GM21423 (cell line): ENCODE results near the gene PPARA.

Experiments used
- ATAC-seq: cut with Tn5 transposase; IDR thresholded peaks from one replicate; pipeline ENCODE4 v1.9.1; 2021; ENCODE audit warnings: mild to moderate bottlenecking, moderate library complexity; ENCODE audit not compliant: unreplicated experiment

The PPARA gene

GRCh38 chr22:46150034-46150654 is at the start of gene PPARA:
TSS of gene PPARA (plus strand) at chr22:46150526. CDS start at chr22:46198384, 47,858 bp downstream.
- ATAC-seq = peak; percentile 69

- no peak for ATAC-seq
Observed at GRCh38 chr22:46102159-46102558, 48.2 kb upstream of the PPARA start.

GRCh38 chr22:46102752-46103151 is 47.6 kb upstream of the PPARA start:
- no peak for ATAC-seq

- no peak for ATAC-seq
Observed at GRCh38 chr22:46103181-46103580, 47.1 kb upstream of the PPARA start.

GRCh38 chr22:46103664-46104063 is 46.7 kb upstream of the PPARA start:
- ATAC-seq = no peak

GRCh38 chr22:46104170-46104880 is 46.0 kb upstream of the PPARA start:
- no peak for ATAC-seq

GRCh38 chr22:46104881-46105493 is 45.3 kb upstream of the PPARA start:
- ATAC-seq = no peak

GRCh38 chr22:46105494-46106278 is 44.6 kb upstream of the PPARA start:
- ATAC-seq = no peak

GRCh38 chr22:46106279-46107022 is 43.9 kb upstream of the PPARA start:
- no peak for ATAC-seq

GRCh38 chr22:46107089-46107664 is 43.1 kb upstream of the PPARA start:
- no peak for ATAC-seq

DNA sequence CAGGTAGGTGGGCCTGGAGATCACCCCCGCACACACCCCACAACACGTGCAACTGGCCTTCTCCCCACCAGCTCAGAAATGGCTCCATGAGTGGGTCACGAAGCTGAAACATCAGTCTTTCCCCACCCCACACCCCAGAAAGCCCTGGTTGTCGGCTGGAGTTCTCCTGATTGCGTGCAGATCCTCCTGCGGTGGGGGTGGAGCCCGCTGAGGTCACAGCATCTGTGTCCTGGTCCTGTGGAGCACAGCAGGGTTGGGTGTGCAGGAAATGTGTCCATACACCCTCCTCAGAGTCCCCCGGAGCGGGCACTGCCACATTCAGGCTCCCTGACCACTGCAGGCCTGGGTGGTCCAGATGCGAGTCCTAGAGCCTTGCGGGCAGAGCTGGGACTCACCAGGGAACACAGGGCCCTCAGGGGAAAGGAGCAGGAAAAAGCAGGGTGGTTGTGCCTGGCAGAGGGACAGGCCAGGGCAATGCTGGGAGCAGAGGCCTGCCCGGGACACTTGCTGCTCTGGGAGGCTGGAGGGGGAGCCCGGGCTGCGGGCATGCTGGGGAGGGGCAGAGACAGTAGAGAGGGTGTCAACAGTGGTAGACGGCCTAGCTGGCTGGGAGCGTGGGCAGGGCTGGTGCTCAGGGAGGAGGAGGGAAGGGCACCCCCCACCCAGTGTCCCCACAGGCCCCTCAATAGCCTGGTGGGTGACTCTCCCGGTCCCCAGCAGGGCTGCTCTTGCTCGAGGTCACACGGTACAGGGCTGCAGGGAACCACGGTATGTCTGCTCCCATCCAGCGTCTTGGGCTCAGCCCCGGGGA is 42.4 kb upstream of the PPARA start:
- ATAC-seq = no peak

DNA sequence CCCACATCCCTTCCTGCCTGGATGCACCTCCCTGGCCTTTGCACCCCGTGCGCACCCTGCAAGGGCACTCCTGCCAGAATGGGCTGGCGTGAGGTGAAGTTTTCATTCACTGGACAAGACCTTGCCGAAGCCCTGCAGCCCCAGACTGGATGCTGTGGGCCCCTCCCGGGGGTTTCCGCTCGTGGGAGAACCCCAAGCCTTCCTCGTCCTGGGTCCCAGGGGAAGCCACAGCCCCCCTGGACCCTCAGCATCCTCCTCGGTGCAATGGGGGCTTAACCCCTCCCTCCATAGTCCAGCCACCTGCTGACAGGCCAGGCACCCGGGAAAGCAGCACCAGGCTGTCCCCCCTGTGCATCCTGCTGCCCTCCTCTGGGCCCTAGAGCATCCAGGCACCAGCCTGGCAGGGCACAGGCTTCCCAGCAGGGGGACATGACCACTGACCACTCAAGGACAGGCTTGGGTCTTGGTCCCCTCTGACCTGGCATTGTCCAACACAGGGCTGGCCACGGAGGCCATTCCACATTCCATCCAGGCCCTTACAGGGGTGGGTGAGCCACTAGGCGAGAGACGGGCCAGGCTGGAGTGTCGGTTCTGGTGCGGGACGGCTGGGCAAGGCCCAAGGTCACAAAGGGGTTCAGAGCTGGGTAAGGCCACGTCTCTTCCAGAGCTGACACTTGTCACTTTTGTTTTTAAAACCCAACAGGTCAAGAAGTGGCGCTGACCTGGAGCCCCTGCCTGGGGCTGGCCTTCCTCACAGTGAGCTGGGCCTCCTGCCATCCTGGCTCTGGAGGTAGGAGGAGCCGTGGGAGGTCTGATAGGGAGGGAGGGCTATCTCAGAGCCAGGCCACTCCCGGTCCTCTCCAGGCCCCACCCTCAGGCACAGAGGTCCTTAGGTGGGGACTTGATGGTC is 41.5 kb upstream of the PPARA start:
- no peak for ATAC-seq

- ATAC-seq = no peak
Observed at GRCh38 chr22:46109474-46110003, 40.8 kb upstream of the PPARA start.

GRCh38 chr22:46110215-46110614 is 40.1 kb upstream of the PPARA start:
- no peak for ATAC-seq

DNA sequence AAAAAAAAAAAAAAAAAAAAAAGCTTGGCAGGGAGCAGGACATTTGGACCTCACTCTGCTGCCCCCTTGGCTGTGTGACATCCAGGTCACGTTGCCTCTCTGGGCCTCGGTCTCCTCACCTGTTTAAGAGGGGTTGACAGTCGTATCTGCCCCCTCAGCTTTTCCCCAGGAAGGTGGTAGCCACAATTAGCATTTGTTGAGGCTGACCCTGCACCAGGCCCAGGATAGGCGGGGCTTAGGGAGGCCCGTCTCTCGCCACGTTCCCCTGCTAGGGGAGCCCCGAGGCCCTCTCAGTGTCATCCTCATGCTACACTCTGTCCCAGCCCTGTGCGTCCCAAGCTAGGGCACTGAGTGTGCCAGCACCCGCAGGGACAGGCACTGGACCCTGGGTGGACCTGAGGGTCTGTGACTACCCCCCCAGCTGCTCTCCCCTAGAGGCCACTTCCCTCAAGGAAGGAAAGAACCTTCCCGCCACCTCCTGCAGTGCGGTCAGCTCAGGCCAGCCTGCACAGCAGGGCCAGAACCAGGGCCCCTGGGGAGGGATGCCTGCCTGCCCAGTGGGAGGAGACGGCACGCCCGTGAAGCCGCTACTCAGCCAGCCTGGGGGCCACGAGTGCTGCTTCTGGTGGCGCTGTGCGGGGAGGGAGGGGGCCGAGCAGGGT is 38.5 kb upstream of the PPARA start:
- no peak for ATAC-seq

- no peak for ATAC-seq
Observed at GRCh38 chr22:46112405-46112804, 37.9 kb upstream of the PPARA start.

- ATAC-seq = no peak
Observed at GRCh38 chr22:46113110-46113909, 37.0 kb upstream of the PPARA start.
